MV-4-11 (cell line): ENCODE measurements around the gene DIABLO.
"Not testable (repeated sequence)": the region's sequence is repeated elsewhere in the genome, so short reads cannot be mapped to it uniquely, and the experiment has no call there.

Source experiments
- DNase-seq: peaks from one replicate; lab custom pipeline; 2025; lab: John Stamatoyannopoulos, UW

The DIABLO gene

DNA sequence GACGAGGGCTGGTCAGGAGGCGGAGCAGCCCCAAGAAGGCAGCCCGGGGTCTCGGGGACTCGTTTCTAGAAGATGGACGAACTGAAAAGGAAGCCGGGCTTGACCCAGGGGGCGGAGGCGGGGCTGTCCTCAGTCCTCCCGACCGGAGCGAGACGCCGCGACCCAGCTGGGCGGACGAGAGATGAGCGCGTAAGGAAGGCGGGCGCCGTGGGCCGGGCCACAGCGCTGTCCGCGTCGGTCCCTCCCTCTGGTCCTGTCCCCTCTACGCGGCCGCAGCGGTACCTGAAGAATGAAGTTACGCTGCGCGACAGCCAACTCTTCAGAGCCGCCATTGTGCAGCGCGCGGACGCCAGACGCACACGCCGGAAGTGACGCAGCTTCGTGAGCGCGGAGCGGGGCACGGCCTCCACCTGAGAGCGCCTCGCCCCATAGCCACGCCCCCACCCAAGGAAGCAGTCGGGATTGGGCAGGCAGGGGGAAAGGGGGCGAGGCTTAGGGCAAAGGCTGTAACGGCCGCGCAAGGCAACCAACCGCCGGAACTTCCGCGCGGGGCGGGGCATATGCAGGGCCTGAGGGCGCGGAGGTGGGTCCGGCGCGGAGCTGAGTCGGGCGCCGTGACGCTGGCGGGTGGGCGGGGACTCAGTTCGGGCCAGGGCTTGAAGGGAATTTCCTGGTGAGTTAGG lies at the start of gene DIABLO:
TSS of gene DIABLO (minus strand) at position 370 of the 683 bp plus-strand sequence. CDS start at position 332, 38 bp downstream.
- peak; percentile 99 for DNase-seq

DNA sequence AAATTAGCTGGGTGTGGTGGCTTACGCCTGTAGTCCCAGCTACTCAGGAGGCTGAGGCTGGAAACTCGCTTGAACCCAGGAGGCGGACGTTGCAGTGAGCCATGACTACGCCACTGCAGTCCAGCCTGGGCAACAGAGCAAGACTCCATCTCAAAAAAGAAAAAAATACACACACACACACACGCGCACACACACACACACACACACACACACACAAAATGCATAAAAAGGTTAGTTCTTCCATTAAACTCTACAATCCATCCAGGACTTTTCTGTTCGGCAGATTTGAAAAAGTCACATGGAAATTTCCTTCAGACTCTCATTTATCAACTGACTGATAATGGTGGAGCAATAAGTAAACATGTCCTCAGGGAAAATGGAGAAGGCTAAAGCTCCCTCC lies 49.6 kb upstream of the DIABLO start:
- no peak for DNase-seq

DNA sequence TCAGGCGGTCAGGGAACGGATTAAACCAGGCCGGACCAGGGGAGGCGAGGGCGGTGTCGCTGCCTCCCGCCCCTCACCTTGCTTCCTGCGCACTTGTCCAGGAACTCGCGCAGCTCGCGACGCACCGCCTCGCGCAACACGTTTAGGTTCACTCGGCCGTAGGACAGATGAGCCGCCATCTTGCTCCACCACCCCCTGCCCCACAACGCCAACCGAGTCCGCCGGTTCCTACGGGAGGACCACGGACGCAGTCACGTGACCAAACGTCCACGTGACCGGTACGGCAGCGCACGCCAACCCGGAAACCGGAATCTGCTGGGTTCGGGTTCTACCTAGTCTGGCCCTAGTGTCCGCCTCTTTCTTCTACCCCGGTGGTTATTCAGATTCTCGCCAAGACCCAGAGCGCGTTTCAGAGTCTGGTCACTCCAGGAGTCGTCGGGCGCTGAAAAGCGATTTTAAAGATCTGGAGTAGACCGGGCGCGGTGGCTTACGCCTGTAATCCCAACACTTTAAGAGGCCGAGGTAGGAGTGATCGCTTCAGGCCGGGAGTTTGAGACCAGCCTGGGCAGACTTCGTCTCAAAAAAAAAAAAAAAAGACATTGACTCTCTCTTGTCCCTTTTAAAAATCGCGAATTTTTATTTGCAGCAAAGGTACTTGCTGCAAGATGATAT lies 40.5 kb upstream of the DIABLO start, which contains the start of gene VPS33A:
TSS of gene VPS33A (minus strand) at position 265 of the 672 bp plus-strand sequence. CDS start at position 179, 86 bp downstream.
- DNase-seq = peak; percentile 95

DNA sequence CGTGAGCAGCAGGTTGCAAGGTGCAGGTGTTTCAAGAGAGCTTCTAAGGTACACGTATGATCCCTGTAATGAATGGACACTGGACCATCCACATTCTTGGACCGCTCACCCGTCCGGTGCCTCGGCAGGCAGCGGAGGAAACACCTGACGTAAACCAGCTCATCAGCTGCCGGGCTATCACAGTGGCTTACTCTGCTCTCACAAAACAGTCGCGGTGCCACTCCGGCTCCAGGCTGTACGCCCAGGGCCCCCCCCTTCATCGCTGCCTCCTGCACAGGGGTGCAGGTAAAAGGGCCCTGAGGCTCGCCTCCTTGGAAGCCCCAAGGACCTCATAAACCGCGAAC lies 40.0 kb upstream of the DIABLO start:
- DNase-seq = no peak

DNA sequence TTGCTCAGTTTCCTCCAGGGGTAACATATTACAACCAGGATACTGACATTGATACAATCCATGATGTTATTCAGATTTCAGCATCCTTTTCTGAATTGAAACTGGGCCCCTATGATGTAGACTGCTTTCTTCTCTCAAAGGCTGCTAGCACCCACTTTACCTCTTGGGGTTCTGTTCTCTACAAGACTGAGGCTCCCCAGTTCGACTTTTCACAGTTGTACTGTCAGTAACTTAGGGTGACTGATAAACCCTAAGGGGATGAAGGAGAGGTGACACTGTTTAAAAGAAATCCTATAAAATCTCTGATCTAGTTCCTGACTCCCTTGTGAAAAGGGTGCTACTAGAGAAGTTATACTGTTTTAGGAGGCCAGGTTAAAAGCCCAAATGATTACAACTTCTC lies 39.6 kb upstream of the DIABLO start:
- no peak for DNase-seq

DNA sequence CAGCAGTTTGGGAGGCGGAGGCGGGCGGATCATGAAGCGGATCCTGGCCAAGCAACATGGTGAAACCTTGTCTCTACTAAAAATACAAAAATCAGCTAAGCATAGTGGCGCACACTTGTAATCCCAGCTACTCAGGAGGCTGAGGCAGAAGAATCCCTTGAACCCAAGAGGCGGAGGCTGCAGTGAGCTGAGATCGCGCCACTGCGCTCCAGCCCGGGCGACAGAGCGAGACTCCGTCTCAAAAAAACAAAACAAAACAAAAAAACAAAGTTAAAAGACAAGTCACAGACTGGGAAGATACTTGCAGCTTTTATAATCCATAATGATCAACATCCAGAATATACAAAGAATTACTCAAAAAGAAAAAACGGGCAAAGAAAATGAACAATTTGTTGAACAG lies 34.9 kb upstream of the DIABLO start:
- not testable (repeated sequence) for DNase-seq

DNA sequence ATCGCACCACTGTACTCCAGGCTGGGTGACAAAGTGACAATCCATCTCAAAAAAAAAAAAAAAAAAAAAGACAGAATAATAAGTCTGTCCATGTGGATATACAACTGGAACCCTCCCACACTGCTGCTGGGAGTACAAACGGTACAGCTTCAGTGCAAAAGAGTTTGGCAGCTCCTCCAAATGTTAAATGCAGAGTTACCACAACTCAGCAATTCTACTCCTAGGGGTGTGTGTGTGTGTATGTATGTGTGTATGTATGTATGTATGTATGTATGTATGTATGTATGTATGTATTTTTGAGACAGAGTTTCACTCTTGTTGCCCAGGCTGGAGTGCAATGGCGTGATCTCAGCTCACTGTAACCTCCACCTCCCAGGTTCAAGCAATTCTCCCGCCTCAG lies 33.1 kb upstream of the DIABLO start:
- DNase-seq = not testable (repeated sequence)

DNA sequence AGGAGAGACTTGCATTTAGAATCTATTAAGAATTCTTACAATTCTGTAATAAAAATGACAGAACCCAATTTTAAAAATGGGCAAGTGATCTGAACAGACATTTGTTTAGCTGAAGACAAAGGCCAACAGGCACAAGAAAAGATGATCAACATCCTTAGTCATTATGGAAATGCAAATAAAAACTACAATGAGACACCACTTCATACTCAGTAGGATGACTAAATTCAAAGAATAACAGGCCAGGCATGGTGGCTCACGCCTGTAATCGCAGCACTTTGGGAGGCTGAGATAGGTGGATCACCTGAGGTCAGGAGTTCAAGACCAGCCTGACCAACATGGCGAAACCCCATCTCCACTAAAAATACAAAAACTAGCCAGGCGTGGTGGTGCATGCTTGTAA lies 32.6 kb upstream of the DIABLO start:
- not testable (repeated sequence) for DNase-seq

DNA sequence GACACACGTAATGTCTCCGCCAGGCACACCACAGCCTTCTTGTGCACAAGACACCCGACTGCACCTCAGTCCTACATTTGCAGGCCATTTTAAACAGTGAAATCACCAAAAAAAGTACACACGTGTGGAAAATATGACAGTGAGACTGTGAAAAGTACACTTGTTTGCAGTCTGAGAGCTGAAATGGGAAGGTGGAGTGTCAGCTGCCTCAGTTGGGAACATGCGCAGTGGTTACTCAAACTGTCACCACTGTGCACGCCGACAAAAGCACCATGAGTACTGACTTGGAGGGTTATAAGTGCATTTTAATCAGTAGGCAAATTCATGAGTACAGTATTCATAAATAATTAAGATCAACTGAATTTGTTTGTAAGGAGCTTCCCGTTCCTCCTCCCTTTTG lies 24.7 kb upstream of the DIABLO start:
- DNase-seq = no peak

DNA sequence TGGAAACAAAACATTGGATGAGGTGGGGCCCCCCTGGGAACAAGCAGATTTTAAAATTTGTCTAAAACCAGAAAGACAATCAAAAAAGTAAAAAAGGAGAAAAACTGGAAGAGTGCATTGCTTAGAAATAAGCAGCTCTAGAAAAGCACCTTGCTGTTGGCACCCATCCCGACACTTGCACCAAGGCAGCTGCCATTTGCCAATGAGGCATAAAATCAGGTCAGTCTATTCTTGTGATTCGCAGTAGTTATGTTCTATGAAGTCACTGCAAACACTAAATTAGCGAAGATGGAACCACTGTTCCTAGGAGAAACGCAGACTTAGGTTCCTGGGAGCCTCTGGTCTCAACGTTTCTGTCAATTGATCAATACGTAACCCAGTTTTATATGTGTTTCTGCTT lies 24.2 kb upstream of the DIABLO start:
- no peak for DNase-seq

DNA sequence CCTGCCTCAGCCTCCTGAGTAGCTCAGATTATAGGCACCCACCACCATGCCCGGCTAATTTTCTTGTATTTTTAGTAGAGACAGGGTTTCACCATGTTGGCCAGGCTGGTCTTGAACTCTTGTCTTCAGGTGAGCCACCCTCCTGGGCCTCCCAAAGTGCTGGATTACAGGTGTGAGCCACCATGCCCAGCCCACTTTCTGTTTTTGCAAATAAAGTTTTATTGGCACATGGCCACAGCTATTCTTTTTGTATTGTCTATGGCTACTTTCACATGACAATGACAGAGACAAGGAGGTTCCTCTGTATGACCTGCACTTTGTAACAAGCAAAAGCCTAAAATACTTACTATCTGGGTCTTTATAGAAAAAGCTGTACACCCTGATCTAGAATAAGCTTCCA lies 19.7 kb upstream of the DIABLO start:
- no peak for DNase-seq

DNA sequence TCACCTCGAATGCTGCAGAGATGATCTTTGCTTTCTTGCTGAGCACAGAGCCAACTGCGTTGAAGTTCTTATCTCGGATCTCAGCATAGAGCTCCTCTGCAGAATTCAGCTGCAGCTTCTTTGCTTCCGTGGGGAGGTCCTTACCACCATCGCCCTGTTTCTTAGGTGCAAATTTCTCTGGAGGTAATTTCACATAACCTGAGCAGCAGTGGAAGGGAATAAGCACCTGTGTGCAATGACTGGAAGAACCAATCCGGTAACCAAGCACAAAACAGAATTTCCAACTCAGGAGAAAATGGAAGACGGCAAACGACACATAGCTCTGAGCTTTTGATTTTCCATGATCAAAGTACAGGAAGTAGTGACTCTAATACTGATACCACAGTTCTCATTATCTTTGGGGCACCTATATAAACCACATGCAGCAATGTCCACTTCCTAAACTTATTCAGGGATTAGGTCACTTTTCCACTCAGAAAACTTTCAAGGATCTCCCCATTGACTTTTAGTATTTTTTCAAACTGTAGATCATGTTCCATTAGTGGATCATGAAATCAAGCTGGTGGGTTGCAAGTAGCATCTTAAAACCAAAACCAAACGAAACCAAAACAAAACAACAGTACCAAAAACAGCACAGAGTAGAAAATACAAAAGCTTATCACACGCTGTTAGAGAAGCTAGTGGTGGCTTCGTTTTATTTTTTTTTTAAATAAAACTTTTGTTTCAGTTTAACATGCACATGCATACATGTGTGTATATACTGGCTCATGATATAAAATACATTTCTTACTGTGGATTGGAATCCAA lies 18.9 kb upstream of the DIABLO start:
- DNase-seq = no peak

DNA sequence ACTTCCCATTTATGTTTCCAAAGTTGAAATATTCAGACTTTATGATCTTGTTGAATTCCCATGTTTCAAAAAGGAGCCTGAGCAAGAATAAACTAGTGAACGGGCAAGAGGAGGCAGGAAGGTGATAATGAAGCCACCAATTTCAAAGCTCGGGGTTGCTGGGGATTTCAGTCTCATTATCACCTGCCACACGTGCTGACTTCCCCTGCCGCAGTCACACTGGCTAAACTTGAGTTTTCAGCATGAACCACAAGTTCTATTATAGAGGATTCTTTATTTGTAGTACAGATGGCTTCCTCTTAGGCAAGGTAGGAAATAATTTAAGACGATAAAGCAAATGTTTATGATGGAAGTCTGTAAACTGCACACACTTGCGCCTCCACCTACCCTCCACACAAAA lies 18.1 kb upstream of the DIABLO start:
- no peak for DNase-seq

DNA sequence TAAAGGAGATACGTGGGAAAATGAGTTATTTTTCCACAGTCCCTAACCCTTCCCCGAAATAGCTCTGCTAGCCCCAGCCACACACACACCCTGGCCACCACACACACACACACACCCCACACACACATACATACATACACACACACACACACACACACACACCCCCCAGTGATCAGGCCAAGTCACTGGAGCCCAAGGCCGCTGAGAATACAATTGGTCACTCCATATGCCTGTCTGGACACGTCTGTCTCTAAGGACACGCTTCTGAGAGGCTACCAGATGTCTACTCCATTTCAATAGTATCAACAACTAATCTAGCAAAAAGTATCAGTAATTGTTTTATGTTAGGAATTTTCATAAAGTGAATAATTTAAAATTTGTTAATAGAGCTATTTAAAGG lies 13.0 kb upstream of the DIABLO start:
- DNase-seq = no peak

DNA sequence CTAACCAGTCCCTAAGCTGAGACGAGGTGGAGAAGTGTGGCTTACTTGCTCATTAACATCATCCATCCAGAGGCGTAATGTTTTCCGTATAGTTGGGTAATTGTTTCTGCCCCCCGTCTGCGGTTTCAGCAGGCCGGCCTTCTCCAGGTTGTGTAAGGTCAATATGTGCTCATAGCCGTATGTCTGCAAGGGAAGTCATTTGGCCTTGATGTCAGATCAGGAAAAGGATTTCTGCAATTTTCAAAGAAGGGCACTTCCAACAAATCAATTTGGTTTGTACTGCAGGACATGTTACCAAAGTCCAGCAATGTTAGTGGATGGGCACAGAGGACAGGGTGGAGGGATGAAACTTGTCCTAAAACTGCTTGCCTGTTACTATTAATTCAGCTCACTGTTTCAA lies 9.9 kb upstream of the DIABLO start:
- DNase-seq = peak; percentile 45

DNA sequence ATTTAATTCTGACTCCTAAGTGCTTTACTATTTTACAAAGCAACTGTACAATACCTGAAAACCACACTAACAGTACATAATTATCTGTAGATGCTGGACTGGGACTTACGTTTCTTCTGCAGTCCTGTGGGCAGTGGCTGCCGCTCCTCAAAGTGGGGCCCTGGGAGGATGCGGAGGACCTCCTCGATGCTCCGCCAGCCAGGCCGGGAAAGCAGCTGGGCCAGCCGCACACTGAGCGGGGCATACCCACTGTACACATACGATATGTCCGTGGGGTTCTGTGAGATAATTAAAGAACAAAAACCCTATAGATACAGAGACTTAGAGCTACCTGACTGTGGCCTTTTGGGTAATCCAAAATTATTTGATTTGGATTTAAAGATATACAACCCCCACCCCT lies 6.8 kb upstream of the DIABLO start:
- DNase-seq = no peak

DNA sequence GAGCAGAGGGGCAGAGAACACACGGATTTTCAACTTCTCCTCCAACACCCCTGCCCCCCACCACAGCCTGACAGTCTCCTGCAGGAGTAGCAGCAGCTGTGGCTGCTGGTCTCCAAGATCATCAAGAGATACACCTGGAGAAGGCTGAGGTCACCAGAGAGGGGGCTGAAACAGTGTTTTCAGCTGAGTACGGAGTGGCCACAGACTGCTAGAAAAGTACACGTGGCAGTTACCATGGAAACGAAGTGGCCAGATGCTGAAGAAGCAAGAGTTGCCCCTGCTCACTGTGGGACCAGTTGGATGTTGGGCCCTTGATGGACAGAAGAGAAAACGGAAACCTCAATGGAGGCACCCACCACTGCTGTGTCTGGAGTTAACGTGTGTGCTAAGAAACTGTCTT lies 4.9 kb upstream of the DIABLO start:
- no peak for DNase-seq

DNA sequence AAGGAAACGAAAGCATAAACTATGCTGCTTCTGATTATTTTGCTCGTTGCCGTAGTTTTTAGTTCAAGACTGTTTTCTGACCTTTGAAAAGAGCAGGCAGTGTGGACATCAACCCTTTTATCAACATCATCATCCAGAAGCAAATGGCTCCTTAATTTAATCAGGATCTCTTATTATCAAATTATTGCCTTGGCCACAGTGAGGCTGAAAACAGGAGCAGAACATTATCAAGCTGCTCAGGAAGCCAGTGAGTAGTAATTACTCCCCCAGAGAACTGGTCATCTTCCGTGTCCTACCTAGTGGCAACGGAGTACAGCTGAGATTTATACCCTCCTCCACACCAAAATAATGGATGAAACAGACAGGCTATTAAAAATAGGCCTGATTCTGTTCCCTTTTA lies 2.2 kb upstream of the DIABLO start:
- no peak for DNase-seq

DNA sequence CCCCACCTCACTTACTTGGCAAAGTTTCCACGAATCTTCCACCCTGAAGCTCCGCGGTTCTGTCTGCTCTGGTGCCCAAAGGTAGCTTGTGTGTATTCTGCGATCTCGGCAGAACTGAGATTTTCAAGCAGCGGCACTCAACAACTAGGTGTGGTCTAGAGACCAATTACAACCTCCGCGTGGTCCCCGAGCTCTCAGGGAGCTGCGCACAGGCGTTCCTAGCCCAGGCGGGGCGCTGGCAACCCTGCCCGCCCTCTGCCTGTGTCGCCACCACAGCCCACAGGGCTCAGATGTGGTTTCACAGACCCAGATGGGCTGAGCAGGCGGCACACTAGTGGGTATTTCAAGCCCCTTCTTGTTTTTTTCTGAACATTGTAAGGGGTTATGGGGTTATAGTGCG lies 1.5 kb upstream of the DIABLO start:
- no peak for DNase-seq

DNA sequence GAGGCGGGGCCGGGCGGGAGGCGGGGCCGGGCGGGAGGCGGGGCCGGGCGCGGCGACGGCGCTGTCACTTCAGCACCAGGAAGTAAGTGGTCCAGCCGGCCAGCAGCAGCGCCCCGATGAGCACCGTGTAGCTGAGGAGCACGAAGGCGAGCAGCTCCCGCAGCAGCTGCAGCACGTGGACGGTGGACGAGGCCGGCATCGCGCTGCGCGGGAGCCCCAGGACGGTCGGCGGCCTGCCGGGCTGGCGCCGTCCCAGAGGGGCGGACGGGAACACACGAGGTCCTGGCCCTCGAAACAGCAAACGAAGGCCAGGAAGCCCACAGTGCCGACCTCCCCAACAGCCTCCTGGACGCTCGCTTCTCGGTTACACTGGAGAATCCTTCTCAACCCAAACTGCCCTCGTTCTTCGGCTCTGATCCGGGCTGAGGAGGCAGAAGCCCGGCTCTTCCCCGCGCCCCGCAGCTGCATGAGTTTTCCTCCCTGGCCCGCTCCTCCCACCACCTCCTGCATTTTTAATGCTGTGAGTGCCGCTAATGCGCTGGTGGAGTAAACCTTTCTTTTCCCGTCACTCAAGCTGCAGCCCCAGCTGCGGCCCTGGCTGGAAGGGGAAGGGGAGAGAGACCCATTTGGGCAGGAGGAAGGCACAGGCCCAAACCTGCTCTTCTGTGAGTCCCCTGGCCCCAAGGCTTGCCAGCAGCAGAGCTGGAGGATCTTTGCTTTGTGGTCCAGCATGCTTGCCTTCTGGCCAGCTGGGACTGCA lies 694 bp upstream of the DIABLO start:
- DNase-seq = no peak

DNA sequence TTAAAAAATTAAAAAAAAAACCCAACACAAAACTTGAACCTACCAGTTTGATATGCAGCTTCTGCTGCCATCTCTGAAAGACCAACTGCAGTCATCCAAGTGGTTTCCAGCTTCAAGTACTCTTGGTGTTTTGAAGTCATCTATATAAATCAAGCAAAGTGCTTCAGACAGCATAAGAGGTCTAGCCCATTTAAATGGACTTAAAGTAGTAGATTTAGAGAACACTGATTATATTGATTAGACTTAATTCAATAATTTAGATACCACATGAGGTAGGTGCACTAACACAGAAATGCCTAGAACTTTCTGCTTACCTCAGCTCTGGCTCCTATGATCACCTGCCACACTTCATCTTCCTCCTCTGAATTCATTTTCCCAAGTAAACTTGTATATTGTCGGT lies 9.4 kb downstream of the DIABLO start:
- no peak for DNase-seq

DNA sequence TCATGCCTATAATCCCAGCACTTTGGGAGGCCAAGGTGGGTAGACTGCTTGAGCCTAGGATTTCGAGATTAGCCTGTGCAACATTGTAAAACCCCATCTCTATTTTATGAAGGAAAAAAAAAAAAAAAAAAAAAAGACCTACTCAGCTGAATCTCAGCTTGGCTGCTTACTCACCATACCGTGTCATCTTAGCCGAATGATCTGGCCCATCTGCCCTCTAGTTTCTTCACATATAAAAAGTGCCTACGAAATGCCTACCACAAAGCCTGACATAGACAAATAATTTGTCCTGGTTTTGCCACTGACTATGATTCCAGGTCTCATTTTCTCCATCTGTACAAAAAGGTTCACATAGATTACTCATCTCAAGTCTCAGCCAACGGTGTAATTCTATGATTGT lies 10.1 kb downstream of the DIABLO start:
- no peak for DNase-seq
